HG03045 (cell line): Measurements from ENCODE around the gene MYO3A.

Experiments used
- ATAC-seq: cut with Tn5 transposase; IDR thresholded peaks from one replicate; pipeline ENCODE4 v1.9.1; 2021; ENCODE audit warnings: mild to moderate bottlenecking, moderate library complexity; ENCODE audit not compliant: unreplicated experiment

The MYO3A gene

DNA sequence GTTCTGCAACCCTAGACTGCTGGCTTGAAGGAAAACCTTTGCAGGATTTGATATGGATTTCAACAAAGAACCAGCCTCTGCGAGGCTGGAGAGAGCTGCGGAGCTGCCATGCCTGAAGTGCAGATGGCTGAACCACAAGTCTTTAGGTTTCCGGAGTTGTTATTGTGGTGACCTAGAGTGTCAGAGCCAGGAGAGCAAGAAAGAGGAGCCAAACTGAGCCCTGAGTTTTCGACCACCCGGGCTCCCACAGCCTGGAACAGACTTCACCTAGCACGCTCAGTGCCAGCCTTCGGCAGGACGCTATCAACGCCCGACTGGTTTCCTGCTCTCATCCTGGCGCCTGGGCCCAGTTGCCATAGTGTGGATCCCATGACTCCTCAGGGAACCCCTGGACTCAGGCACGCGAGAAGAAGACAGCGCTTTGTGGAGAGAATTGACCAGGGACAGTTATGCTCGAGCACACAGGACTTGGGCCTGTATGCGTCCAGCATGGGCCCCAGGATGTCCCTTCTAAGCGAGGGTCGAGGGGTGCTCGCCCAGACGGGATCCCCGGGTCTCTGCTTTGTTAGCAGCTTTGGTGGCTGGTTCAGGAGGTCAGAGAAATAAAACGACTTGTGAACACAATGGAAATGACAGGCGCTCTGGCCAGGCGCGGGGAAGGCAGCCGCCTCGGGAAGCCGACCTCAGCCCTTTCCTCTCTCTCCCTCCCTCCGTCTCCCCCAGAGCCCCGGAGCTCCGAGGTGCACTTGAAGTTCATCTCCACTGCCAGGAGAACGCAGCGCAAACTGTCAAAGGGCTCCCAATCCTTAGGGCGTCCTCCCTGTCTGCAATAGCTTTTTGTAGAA lies 280.7 kb downstream of the MYO3A start:
- ATAC-seq = no peak

DNA sequence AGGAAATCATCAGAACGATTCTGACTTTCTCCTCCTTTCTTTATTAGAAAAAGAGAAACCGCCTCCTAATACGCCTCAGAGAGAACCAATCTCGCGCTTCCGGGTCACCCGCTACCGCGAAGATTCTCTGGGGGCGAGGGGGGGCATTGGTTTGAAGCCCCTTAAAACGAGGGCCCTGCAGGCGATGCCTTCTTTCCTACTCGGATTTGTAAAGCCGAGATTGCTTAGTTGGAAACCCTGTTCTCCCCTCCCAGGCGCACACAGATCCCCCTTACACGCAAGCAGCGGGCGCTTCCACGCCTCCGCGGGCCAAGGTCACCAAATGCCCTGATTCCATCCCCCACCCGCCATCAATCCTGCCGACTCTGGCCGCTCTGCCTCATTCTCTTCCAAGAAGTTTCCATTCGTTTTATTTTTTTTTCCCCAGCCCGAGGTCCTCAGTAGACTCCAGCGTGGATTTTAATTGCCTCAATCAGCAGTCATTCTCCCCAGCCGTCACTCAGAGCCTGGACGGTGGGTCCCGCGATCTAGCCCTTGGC lies 281.4 kb downstream of the MYO3A start:
- no peak for ATAC-seq

DNA sequence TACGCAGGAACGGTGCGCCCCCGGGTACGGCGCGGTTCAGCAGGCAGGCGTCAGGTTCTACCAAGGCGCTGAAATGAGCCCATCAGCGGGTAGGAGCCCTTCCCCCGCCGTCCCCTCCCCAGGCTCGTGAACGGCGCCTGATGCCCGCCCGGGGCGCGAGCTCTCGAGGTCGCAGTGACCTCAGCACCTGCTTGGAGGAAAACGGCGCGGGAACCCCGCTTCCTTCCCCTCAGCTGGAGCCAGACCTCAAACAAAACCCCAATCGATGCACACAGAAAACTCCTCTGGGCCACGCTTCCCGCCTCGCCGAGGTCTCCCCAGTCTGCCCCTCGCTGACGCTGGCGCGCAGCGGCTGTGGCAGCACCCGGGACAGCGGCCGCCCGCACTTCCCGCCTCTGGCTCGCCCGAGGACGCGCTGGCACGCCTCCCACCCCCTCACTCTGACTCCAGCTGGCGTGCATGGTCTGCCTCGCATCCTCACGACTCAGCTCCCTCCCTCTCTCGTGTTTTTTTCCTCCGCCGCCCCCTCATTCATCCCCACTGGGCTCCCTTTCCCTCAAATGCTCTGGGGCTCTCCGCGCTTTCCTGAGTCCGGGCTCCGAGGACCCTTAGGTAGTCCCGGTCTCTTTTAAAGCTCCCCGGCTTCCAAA lies 282.0 kb downstream of the MYO3A start:
- ATAC-seq = no peak

DNA sequence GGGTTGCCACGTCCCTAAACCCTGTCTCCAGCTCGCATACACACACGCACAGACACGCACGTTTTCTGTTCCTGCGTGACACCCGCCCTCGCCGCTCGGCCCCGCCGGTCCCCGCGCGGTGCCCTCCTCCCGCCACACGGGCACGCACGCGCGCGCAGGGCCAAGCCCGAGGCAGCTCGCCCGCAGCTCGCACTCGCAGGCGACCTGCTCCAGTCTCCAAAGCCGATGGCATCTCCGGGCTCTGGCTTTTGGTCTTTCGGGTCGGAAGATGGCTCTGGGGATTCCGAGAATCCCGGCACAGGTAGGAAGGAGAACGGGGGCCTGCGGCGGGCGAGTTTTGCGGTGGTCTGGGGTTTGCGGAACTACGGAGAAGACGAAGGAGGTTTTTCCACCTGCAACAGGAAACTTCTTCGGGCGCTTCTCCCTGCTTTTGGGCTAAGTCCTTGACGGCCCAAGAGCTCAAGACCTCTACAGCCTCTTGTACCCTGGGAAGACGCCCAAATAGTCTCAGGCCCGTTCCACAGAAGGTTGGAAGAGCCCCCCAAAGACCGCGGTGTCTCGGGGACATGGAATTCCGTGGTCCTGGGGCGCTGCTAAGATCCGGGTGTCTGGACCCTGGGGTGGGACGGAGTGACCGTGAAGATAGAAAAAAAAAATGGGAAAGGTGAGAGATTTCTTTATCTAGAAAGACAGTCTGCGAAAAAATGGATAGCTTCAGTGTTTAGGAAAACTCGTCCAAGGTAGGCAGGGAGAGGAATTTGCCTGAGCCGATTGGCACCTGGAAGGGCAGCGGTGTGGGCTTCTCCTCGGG lies 282.8 kb downstream of the MYO3A start, which contains the start of gene GAD2:
TSS of gene GAD2 (plus strand) at position 190 of the 811 bp plus-strand sequence. CDS start at position 226, 36 bp downstream.
- no peak for ATAC-seq

DNA sequence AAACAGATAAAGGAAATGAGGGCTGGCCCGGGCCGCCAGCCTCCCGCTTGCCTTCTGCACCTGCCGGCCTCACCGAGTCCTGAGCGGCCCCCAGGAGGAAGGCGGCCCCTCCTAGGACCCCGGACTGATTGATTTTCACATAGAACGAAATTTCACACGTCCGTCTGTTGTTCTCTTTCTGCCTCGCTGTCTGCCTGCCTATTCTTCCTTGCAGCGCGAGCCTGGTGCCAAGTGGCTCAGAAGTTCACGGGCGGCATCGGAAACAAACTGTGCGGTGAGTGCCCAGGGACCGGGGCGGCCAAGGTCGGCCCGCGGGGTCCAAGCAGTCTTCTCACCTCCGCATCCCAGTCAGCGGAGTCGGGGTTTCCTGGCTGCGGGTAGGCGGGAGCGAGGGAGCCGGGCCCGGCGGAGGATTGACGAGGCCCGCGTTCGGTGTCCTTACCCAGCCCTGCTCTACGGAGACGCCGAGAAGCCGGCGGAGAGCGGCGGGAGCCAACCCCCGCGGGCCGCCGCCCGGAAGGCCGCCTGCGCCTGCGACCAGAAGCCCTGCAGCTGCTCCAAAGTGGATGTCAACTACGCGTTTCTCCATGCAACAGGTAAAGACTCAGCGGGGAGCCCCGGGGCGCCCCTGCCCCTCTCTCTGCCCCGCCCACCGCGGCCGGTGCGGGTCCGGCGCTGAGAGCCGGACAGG lies 283.5 kb downstream of the MYO3A start:
- no peak for ATAC-seq

DNA sequence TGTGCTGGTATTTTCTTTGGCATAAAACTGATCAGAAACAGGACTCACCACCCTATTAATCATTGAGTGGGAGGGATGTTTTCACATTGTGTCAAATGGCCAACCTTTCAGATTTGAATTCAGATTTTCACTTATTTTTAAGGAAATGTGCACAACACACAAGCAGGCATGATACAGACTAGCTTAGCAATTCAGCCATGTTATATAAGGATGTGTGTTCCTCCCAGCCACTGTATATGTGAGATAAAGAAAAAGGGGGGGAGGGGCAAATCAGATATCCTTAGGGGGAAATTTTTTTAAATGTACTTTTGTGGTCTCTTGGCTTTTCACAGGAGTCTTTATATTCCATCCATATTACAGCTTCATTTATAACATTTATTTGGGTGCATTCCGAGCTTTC lies 285.6 kb downstream of the MYO3A start:
- ATAC-seq = no peak

DNA sequence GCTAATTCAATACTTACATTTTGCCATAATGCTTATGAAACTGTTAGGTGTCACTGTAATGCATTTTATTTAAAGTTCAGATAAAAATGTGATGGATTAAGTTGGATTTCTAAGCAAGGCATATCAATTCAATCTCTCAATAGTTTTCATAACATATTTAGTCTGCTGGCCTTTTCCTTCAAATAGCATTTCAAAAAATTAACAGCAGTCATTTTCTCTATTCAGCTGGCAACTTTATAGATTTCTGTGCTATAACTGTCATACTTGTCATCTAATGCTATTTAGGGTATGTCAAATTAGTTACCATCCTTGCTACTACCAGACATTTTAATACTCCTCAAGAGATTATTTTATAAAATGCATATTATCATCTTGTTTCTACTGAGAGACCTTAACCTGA lies 286.9 kb downstream of the MYO3A start:
- ATAC-seq = no peak

DNA sequence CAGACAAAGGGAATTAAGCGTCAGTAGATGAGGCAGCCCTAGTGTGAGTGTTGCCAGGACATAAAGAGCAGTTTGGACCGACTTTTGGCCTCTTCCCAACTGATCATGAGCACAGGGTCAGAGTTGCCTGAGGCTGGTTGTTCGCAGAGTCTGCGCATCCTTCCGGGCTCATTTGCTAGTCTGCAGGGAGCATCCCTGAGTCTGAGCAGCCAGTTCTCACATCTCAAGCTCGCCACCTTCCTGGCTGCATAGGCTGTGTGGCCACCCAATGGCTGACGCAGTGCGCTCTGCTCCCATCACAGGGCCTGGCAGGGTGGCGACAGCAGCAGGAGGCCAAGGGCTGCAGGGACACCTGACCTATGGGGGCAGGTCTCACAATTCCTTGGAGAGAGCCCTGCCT lies 287.5 kb downstream of the MYO3A start:
- ATAC-seq = no peak

DNA sequence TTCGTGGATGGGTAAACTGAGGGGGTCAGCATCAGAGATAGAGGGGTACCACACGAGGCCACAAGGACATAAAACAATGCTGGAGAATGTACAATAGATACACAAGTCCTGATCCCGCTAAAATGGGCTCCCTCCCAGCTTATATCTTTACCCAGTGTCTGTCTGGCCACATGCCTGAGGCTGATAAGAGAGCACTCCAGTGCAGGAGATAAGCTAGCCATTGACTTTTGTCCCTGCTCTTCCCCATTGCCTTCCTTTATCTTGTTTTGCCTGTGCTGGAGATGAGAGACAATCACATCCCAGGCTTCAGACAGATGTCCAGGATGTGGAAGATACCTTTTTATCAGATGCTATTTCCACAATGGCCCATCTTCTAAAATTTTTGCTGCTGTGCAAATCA lies 288.5 kb downstream of the MYO3A start:
- no peak for ATAC-seq

DNA sequence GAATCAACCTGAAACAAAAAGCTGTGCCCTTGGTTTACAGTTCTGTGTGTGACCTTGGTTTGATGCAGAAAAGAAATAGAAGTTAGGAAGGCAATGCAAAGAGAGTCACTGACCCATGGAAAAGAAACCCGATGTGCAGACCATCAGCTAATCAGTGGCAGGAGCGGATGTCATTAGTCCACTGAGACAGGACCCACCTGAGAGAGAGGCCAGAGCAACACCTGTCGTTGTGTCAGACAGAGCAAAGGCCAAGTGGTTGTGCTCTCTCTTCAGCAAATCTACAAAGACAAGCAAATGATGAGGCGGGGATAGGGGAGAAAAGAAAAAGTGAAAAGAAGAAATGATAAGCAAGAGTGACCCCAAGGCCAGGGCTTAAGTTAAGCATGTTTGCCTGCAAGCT lies 291.3 kb downstream of the MYO3A start:
- no peak for ATAC-seq

DNA sequence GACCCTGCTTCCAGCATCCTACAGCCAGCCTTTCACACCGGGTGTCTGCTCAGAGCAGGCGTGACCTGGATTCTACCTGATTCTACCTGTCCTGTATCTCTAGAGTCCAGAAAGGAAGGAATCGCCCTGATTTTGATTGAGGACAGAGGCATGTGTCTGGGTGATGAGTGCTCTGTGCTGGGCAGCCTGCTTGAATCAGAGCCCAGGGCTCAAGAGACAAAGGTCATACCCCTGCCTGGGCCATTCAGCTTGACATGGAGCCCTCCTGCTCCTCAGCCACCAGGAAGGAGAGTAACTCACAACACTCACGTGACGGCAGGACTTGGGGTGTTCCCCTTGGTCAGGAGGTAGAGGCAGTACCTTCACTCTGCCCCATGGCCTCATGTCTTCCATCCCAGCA lies 293.8 kb downstream of the MYO3A start:
- no peak for ATAC-seq

DNA sequence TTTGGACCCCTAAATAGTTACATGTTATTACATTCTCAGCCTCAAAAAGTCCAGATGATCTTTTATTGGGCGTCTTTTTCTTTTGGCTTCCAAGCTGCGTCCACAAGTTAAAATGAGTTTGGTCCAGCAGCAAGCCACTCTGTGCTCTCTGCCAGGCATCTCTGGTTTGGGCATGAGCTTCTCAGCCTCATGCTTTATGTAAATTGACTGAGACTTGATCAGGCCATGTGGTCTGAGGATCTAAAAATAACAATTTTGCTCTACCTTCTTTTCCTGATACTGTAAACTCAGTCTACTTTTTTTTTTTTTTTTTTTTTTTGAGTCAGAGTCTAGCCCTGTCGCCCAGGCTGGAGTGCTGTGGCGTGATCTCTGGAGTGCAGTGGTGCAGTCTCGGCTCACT lies 298.1 kb downstream of the MYO3A start:
- no peak for ATAC-seq

DNA sequence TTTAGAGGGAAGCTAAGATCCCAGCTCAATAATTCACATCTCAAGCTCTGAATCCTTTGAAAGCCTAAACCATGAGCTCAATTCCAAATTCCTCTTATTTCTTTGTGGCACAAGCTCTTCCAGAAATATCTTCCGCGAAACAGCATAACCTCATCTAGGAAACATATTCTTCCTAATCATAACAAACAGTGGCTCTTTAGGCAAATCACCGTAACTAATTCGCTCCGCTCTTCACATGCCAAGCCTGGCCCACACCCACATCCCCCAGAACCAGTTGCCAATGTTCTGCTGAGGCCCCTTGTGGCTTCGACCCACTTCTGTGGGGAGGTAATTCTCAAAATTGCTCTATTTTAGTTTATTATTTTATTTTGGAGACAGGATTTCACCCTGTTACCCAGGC lies 301.7 kb downstream of the MYO3A start:
- no peak for ATAC-seq

DNA sequence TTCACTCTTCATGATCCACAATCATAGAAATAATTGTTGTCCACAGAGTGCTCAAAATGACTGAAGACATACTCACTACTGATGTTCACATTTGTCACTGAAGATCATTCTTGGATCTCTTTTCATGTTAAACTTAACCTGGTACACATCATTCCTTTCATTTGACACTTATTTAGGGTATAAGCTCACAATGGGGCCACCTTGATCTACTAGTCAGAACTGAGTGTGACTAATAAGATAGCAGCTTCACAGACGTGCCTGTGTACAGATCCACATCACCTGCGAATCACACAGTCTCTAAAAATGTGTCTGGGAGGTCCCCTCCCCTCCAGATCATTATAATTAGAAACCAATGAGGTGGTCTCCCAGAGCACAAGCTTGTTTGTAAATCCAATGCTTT lies 304.3 kb downstream of the MYO3A start:
- ATAC-seq = no peak

DNA sequence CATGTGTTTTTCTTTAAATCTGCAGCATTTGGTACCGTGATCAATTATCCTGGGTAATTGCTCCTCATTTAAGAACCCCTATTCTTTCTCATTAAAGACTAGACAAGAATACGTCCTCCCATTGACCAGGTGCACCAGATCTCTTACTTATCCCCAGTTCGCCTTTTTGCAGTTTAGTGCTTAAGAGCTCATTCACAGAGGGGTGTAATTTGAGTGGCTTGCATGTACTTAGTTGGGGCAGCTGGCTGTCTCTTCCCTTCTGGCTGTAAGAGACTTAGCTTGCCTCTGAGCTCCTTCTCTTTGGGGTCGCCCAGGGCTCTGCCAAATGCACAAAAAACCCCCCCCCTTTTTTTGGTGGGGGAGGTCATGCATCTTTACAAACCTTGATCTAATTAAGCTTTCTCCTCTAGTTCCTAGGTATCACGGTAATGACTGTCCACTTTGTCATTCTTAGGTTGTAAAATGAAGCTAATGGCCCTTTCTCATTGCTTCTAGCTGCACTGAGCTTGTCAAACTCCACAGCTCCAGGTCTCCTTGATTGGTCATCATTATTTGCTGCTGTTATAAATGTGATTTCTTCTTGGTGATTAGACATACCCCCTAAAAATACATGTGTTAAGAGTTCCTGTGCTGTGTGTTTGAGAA lies 308.8 kb downstream of the MYO3A start:
- ATAC-seq = no peak

DNA sequence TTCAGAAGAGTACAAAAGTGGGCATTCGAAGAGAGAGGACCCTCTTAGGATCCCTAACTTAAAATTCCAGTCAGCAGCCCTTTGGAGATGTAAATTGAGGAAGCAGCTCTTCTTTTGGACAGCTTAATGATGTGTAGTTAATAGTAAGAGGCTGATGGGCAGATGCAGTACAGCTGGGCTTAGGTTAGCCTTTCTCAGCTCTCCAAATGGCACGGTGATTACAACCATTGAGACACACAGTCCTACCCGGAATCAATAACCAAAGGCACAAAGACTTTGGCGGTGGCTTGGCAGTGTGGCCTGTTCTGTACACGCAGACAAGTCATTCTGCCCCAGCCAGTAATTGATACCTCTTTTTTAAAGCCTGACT lies 309.3 kb downstream of the MYO3A start:
- no peak for ATAC-seq

DNA sequence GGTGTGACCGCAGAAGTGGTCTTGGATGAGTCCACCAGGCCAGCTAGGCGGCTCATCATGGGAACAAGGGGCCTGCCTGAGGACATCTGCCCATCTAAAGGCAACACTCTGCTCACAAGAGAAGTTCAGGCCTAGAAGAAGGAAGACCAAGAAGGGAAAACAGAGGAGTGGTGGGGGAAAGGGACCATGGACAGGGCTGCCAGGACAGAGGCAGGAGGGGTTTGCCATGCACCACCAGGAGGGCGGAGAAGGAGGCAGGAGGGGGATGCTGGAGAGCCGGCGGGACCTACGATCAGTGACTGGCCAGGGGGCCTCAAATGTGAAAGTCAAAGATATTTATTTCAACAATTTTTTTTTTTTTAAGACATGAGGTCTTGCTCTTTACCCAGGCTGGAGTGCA lies 315.7 kb downstream of the MYO3A start:
- ATAC-seq = no peak

DNA sequence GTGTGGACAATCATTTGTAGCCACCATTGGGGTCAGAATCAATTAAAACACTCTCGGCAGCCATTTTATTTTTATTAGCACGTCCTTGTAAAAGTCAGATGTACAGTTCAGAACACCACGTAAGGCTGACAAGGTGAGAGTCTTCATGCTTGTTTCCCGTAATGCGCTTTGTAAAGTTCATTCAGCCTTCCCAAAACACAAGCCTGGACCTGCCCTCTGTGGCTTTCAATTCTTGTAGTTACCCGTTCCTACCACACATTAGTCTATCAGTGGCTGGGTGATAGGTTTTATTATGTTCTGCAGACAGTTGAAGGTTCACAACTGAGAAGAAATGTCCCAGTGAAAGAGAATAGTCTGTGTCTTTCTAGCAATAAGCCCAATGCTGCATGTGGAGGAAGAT lies 317.9 kb downstream of the MYO3A start:
- no peak for ATAC-seq

DNA sequence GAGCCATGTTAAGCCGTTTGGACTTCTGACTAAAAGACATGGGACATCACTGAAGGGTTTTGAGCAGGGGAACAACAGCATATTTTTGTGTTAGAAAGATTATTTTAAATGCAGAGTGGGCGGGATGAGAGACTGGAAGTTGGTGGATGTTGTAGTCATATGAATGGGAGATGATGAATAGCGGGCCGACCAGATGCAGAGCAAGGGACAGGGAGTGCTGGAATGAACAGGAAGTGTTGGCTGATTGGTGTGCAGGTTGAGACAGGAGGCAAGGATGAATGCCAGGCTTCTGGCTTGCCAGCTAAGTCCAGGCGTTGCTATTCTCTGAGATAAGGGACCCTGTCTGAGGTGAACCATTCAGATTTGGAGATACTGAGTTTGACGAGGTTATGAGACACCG lies 320.6 kb downstream of the MYO3A start:
- no peak for ATAC-seq

DNA sequence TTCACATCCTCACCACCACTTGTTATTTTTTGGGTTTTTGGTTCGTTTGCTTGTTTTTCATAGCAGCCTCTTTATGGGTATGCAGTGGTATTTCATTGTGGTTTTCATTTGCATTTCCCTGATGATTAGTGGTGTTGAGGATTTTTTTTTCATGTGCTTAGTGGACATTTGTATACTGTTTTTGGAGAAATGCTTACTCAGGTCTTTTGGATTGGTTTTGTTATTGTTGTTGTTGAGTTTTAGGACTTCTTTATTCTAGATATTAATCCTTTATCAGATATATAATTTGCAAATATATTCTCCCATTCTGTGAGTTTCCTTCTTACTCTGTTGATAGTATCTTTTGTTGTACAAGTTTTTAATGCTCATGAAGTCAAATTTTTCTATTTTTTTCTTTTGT lies 325.3 kb downstream of the MYO3A start:
- no peak for ATAC-seq
